GM13976 (cell line): ENCODE results near the gene CYTH3.

ENCODE experiments used
- DNase-seq: peaks from one replicate; pipeline ENCODE4 v3.0.0; 2012; ENCODE audit warnings: low spot score
- CTCF ChIP-seq: IDR thresholded peaks from 2 replicates; pipeline ENCODE4 v1.5.1; 2012; ENCODE audit warnings: borderline replicate concordance, mild to moderate bottlenecking; ENCODE audit not compliant: insufficient read depth; ENCODE audit errors: extremely low read depth, missing control alignments, control extremely low read depth
- in situ Hi-C: fragments of 300-500 bp; cut with MboI; formaldehyde crosslinking; loops from one replicate; pipeline ENCODE4 v1.12.0; 2022; ENCODE audit warnings: low sequenced_read_pairs, mixed read lengths, inconsistent platforms; ENCODE audit not compliant: unreplicated experiment

CYTH3 gene

GRCh38 chr7:6133249-6133648, 139.2 kb downstream of the CYTH3 start:
- DNase-seq, result no peak
- no peak for TF ChIP-seq CTCF
- in situ Hi-C loops, result no loop called here

GRCh38 chr7:6130007-6130587, 142.3 kb downstream of the CYTH3 start:
- in situ Hi-C loops, result no loop called here
- no peak for TF ChIP-seq CTCF
- no peak for DNase-seq

DNA sequence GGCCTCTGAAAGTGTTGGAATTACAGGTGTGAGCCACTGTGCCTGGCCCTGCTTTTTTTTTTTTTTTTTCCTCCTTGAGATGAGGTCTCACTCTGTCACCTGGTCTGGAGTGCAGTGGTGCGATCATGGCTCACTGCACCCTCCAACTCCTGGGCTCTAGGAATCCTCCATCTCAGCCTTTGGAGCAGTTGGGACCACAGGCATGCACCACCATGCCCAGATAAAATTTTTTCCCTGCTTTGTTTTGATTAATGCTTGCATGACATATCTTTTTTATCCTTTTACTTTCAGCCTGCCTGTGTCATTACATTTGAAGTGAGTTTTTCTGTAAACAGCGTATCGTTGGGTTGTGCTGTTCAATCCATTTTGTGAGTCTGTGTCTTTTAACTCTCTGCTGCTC, 144.2 kb downstream of the CYTH3 start:
- no peak for DNase-seq
- TF ChIP-seq CTCF, result no peak
- in situ Hi-C loops, result no loop called here

GRCh38 chr7:6127110-6127490, 145.3 kb downstream of the CYTH3 start:
- DNase-seq, result no peak
- TF ChIP-seq CTCF, result no peak
- in situ Hi-C loops, result no loop called here

GRCh38 chr7:6123843-6124242, 148.6 kb downstream of the CYTH3 start:
- in situ Hi-C loops, result no loop called here
- DNase-seq, result no peak
- TF ChIP-seq CTCF, result no peak

DNA sequence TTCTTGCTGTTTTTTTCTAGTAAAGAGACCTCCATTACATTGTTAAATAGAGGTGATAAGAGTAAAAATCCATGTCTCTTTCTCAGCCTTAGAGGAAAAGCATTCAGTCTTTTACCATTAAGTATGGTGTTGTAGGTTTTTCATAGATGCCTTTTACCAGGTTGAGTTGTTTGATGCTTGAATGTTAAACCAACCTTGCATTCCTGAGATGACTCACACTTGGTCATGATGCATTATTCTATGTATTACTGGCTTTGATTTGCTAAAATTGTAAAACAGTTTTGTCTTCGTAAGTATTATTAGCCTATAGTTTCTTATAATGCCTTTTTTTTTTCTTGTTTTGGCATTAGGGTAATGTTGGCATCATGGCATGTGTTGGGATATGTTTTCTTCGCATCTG, 151.3 kb downstream of the CYTH3 start:
- TF ChIP-seq CTCF, result no peak
- no peak for DNase-seq
- in situ Hi-C loops, result no loop called here

DNA sequence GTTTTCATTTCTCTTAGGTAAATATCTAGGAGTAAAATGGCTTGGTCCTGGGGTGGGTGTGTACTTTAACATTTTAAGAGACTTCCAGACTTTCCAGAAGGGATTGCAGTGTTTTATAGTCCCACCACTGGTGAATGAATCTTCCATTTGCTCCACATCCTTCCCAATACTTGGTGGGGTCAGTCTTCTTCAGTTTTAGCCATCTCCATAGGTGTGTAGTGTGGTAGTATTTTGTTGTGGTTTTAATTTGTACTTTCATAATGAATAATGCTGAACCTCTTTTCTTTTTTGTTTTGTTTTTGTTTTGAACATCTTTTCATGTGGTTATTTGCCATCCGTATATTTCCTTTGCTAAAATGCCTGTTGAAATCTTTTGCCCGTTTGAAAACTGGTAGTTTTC, 154.9 kb downstream of the CYTH3 start:
- in situ Hi-C loops, result no loop called here
- no peak for TF ChIP-seq CTCF
- no peak for DNase-seq
